GM21515 (cell line): ENCODE results near the gene IRF5.
"Not testable (repeated sequence)": the region's sequence is repeated elsewhere in the genome, so short reads cannot be mapped to it uniquely, and the experiment has no call there.

Experiments
- ATAC-seq: cut with Tn5 transposase; IDR thresholded peaks from one replicate; pipeline ENCODE4 v1.9.1; 2021; ENCODE audit not compliant: unreplicated experiment

Gene IRF5

DNA sequence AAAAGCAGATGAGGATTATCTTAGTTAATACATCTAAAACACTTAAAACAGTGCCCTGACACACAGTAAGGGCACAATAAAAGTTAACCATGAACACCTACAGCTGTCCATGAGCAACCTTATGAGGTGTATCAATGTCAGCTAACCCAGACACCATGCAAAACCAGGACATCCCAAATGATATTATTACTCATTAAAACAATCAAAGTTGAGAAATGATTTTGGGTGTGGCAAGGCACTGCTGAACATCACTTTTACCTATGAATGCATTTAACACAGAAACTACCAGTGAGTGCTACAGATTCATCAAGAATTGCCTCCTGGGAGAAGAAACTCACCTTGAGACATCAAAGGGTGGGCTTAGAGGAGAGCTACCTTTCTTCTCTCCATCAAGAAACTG lies 18.3 kb downstream of the IRF5 start:
- no peak for ATAC-seq

DNA sequence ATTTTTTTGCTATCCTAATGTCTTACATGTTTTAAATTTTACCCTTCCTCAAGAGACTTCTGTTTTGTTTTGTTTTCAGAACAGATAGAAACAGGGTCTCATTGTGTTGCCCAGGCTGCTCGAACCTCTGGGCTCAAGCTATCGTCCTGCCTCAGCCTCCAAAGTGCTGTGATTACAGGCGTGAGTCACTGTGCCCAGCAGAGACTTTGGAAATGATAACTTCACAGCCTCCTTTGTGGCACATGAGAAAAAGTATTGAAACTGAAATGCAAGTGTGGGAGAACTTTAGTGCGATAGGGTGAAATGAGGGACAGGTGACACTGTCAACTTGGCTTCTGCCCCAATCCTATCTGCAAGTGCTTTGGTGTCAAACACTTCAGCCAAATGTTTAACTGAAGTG lies 21.6 kb downstream of the IRF5 start:
- ATAC-seq = no peak

DNA sequence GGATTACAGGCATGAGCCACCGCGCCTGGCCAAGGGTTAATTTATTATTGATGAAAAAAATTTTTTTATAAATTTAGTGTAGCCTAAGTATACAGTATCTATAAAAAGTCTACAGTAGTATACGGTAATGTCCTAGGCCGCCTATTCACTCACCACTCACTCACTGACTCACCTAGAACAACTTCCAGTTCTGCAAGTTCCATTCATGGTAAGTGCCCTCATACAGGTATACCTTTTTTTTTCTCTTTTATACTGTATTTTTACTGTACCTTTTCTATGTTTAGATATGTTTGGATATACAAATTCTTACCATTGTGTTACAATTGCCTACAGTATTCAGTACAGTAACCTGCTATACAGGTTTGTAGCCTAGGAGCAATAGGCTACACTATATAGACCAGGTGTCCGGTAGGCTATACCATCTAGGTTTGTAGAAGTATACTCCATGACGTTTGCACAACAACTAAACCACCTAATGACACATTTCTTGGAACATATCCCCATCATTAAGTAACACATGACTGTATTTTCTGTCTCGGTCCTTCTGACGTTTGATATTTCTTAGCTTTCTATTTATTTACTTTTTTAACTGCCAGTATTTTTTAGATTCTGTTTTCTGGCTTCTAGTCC lies 23.4 kb downstream of the IRF5 start:
- ATAC-seq = no peak

DNA sequence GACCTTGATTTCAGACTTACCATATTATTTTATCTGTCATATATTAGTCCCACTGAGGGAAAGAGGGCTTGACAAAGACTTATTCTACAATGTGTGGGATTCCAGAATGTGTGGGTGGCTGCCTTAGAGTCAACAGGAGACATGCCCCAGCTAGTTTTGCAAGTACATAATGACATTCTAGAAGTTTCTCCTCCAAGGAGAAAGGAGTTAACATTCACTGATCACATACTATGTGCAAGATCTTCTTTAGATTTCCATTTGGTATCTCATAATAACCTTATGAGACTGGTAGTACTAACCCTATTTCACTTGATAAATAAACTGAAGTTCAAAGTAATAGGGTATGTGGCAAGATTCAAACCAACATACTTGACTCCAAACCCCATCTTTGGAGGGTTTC lies 25.2 kb downstream of the IRF5 start:
- ATAC-seq = peak; percentile 16

DNA sequence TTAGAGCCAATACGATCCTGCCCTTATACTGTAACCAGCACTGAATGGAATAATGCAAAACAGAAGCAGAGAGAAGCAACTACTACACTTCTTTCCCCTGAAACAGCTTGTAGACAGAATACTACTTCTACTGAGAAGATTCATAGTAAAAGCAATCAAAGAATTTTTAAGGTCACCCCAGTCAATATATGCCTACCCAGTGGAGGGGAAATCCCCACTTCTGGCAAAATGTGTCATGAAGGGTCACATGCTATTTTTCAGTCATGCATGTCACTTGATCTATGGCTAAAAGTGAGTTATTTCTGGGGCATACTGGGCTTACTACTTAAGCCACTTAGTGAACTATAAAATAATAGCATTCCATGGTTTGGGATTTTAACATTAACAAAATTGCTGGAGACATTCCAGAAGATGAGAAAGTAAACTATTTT lies 25.6 kb downstream of the IRF5 start:
- ATAC-seq = peak; percentile 55

DNA sequence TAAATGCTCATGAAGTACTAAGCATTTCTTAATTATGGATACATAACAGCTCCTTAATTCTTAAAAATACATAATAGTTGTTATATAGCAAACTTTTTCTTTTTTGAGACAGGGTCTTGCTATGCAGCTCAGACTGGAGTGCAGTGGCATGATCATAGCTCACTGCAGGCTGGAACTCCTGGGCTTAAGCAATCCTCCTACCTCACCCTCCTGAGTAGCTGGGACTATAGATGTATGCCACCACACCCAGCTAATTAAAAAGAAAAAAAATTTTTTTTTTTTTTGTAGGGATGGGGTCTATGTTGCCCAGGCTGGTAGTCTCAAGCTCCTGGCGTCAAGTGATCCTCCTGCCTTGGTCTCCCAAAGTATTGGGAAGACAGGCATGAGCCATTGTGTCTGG lies 30.9 kb downstream of the IRF5 start:
- ATAC-seq = no peak

DNA sequence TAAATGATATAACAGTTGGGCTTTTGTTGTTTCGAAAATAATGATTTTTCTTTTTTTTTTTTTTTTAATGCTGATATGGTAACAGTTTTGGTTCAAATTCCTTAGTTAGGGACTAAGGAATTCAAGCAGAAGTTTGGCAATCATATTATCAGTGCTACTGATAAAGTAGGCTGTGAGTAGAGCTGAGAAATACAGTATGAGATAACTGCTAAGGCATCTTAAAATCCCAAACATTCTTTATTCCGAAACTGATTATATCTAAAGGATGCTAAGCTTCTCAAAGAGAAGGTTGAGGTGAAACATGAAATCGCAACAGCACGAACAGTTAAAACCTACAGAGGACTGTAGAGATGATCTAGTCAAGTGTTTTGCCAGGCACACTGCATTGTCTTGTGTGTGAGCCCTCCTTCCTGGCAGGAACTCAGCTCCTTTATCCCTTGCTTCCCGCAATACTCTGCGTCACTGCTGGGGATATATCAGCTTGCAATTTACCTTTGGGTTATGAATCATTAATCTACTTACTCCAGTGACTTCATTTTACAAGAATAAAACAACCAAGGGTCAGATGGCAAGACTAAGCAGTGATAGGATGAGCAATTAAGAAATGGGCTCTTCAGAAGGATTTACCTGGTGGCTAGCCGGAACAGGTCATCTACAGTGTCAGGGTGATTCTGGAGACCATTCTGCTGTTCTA lies 36.7 kb downstream of the IRF5 start:
- ATAC-seq = no peak

DNA sequence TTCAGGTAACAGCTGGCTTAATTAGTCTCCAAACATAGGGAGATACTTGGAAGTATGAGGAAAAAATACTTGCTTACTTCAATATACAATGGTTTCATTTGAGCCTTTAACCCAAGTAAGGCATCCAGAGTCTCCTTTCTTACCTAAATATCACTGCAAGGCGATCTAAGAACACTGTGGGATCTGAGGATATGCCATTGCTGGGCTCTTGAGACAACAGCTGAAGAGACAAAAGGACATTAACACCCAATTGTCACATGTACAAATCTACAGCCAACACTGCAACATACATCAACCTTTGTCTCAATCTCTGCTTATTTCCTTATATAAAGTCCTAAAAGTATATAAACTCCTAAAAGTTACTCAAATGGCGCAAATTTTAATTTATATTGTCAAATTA lies 44.4 kb downstream of the IRF5 start:
- no peak for ATAC-seq

DNA sequence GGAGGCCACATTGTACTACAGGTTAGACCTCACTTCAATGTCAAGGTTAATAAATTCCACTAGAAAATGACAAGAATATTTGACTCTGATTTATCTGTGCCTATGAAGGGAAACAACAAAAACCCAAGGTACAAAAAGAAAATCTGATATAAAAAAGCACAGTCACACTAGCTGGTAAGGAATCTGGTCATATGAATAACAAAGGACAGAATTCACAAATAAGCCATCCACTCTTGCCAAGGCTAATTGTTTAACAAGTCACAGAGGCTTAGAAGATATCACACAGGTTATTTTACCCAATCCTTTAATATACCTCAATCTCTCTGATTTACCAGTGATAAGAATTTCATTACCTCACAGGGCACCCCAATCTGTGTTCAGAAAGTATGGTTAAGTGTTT lies 47.9 kb downstream of the IRF5 start:
- ATAC-seq = no peak

DNA sequence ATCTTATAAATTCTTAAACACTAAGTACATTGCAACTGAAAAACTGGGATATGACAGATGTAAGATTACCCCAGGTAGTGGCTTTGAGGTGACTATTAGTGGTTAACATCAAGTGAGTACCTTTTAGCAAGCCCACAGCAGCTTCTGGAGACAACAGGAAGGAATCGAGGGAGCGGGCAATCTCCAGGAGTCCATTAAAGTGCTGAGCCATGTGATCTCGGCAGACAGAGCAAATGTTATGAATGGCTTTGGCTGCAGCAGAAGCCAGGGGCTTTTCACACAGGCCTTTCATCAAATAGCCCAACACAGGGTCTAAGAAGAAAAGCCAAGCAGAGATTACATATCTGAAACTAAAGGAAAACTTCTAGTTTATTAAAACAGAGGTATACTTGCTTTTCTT lies 48.9 kb downstream of the IRF5 start:
- no peak for ATAC-seq

DNA sequence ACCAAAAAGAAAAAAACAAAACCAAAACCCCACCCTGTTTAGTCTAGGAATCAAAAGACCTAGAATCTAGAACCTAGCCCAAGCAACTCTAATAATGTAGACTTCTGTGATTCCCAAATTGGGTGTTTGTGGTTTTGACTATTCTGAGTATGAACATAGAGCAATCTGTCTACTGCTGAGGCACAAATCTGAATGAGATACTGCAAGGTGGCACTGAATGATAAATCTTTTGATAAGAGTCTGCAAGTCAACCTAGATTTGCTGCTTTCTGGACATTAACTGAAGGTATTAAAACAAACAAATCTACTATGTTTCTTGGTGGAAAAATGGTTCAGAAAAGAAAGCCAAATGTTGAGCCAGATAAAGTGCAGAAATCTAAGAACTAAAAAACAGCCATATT lies 50.6 kb downstream of the IRF5 start:
- ATAC-seq = no peak

DNA sequence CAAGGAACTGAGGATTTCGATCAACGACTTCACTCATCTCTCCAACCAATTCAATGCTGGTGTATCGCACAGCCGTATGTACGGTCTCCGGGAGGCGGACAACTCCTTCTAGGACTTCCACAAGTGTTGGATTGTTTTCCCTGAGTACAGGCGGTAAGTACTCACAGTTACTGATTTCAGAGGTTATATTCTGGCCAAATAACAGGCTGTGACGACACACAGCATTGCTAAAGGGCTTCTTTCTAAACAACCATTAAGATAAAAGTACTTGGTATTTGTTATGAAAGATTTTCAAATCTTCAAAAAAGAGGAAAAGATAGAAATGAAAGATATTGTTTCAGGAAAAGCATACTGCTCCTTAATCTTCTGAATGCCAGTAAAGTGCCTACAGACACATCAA lies 52.2 kb downstream of the IRF5 start:
- no peak for ATAC-seq

DNA sequence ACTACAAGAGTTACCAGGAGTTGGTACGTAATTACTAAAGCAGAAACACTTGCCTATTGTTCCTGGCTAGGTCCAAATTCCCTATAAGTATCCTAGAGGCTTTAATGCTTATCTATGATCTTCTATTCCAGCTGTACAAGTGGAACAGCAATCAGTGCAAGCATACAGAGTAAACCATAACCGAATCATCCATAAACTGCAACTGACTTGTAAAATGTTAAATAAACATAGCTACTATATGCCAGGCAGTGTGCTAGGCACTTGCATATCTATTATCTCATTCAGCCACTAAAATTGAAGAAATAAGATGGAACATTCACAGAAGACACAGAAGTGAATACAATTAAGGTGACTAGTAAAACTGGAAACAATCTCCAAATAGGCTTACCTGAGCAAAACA lies 55.7 kb downstream of the IRF5 start:
- ATAC-seq = no peak

DNA sequence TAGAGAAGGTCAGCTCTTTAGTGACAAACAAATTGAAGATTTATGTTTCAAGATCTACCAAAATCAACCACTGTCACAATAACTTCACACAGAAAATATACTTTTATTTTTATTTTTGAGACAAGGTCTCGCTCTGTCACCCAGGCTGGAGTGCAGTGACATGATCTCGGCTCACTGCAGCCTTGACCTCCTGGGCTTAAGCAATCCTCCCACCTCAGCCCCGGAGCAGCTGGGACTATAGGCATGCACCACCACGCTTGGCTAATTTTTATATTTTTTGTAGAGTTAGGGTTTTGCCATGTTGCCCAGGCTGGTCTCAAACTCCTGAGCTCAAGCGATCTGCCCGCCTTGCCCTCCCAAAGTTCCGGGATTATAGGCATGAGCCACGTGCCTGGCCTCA lies 56.8 kb downstream of the IRF5 start:
- not testable (repeated sequence) for ATAC-seq

DNA sequence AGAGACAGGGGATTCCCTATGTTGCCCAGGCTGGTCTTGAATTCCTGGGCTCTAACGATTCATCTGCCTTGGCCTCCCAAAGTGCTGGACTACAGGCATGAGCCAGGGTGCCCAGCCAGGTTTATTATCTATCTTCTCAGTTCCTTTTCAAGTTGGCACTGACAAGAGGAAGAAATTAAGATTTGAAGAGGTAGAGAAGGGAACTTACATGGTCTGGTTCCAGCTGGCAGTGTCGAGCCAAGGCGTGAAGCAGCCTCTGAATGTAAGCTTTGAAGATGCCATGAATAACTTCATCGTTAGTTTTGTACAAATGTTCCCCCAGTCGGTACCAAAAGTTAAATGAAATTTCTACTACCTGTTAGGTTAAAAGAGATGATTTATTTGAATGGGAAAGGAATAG lies 59.5 kb downstream of the IRF5 start:
- ATAC-seq = no peak
